Mesendoderm (in vitro differentiated cells): ENCODE measurements around the gene C6orf163.

Experiments
- DNase-seq: peaks from one replicate; pipeline ENCODE4 v3.0.0; 2013
- H2AK5ac ChIP-seq: 2 replicates; pipeline ENCODE4 v1.6.1; 2013; ENCODE audit warnings: low read length, inconsistent platforms
- H2BK120ac ChIP-seq: 2 replicates; pipeline ENCODE4 v1.6.1; 2013; ENCODE audit warnings: low read depth, mild to moderate bottlenecking, low read length, moderate library complexity, mixed read lengths
- H2BK15ac ChIP-seq: replicated peaks from 2 replicates; pipeline ENCODE4 v1.6.1; 2013; ENCODE audit warnings: low read depth, mild to moderate bottlenecking, moderate library complexity
- H2BK5ac ChIP-seq: 2 replicates; pipeline ENCODE4 v1.6.1; 2013; ENCODE audit warnings: low read length, inconsistent platforms
- H3K18ac ChIP-seq: 2 replicates; pipeline ENCODE4 v1.6.1; 2013; ENCODE audit warnings: mild to moderate bottlenecking, low read length, mixed read lengths
- H3K23ac ChIP-seq: one replicate; pipeline ENCODE4 v1.6.1; 2013; ENCODE audit warnings: low read length
- H3K27ac ChIP-seq: 2 replicates; pipeline ENCODE4 v1.5.1; 2013; ENCODE audit warnings: low read depth, mild to moderate bottlenecking, inconsistent platforms, low read length, moderate library complexity
- H3K27me3 ChIP-seq: 2 replicates; pipeline ENCODE4 v1.6.1; 2013; ENCODE audit warnings: low read length, control low read depth, mild to moderate bottlenecking, inconsistent platforms; ENCODE audit not compliant: insufficient read depth, poor library complexity
- H3K36me3 ChIP-seq: 2 replicates; pipeline ENCODE4 v1.6.1; 2013; ENCODE audit warnings: low read length, inconsistent platforms; ENCODE audit not compliant: control insufficient read depth, insufficient read depth
- H3K4ac ChIP-seq: one replicate; pipeline ENCODE4 v1.6.1; 2013; ENCODE audit warnings: low read depth, mild to moderate bottlenecking, low read length, moderate library complexity
- H3K4me1 ChIP-seq: 2 replicates; pipeline ENCODE4 v1.6.1; 2013; ENCODE audit warnings: low read depth, low read length, inconsistent platforms; ENCODE audit not compliant: control insufficient read depth
- H3K4me2 ChIP-seq: 2 replicates; pipeline ENCODE4 v1.6.1; 2013; ENCODE audit warnings: low read length
- H3K4me3 ChIP-seq: 2 replicates; pipeline ENCODE4 v1.5.1; 2013; ENCODE audit warnings: mild to moderate bottlenecking, low read length
- H3K56ac ChIP-seq: one replicate; pipeline ENCODE4 v1.6.1; 2013; ENCODE audit warnings: low read length
- H3K79me1 ChIP-seq: 2 replicates; pipeline ENCODE4 v1.6.1; 2013; ENCODE audit warnings: low read length, inconsistent platforms
- H3K79me2 ChIP-seq: 2 replicates; pipeline ENCODE4 v1.6.1; 2013; ENCODE audit warnings: mild to moderate bottlenecking, low read length; ENCODE audit not compliant: control insufficient read depth, insufficient read depth
- H3K9ac ChIP-seq: 2 replicates; pipeline ENCODE4 v1.6.1; 2013; ENCODE audit warnings: low read length, inconsistent platforms
- H4K5ac ChIP-seq: one replicate; pipeline ENCODE4 v1.6.1; 2013; ENCODE audit warnings: low read length
- H4K8ac ChIP-seq: one replicate; pipeline ENCODE4 v1.6.1; 2013; ENCODE audit warnings: low read depth, mild to moderate bottlenecking, control low read depth, low read length, moderate library complexity
- WGBS: extraction: QIAGEN DNeasy Blood & Tissue Kit; methylation state at CpG from one replicate; pipeline ENCODE4 v1.1.7; 2013; ENCODE audit warnings: low lambda C conversion rate, missing lambda C conversion rate; ENCODE audit not compliant: insufficient coverage; ENCODE audit errors: extremely low coverage; 5-methylcytosine and 5-hydroxymethylcytosine counted together

C6orf163 gene

DNA sequence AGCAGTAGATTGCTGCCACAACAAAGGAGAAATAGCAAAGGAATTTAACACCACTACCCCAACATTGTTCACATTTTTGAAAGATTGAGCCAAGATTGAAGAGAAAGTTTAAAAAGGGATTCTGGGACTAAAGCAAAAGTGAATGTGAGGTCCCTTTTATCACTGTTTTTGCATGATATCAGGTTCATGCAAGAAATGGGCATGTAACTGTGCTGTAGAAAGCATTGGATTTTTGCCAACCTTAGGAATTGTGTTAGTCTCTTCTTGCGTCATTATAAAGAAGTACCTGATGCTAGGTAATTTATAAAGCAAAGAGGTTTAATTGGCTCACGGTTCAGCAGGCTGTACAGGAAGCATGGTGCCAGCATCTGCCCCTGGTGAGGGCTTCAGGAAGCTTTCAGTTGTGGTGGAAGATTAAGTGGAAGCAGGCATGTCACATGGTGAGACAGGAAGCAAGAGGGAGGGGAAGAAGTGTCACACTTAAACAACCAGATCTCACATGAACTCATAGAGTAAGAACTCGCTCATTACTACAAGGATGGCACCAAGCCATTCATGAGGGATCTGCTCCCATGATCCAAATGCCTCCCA is 10.9 kb upstream of the C6orf163 start:
- Histone ChIP-seq H3K27ac (no peak overlapping the region), H2BK120ac (no peak overlapping the region), H3K23ac (no peak overlapping the region), H3K4me3 (no peak overlapping the region), H3K79me2 (no peaks in the 10 kb centered on the region), H3K79me1 (peaks cover 6% of the 10 kb centered on the region), H2AK5ac (no peak overlapping the region), H3K4ac (no peak overlapping the region), H4K8ac (no peak overlapping the region), H3K4me2 (no peak overlapping the region), H3K56ac (no peak overlapping the region), H3K9ac (no peak overlapping the region), H3K36me3 (no peaks in the 10 kb centered on the region), H3K18ac (no peak overlapping the region), H3K27me3 (no peaks in the 10 kb centered on the region), H2BK15ac (no peak overlapping the region), H3K4me1 (peaks cover 13% of the 10 kb centered on the region), H2BK5ac (no peak overlapping the region), H4K5ac (no peak overlapping the region)
- WGBS: no CpG with 5 or more reads among the region's 3 CpGs
- peak; percentile 56 for DNase-seq

DNA sequence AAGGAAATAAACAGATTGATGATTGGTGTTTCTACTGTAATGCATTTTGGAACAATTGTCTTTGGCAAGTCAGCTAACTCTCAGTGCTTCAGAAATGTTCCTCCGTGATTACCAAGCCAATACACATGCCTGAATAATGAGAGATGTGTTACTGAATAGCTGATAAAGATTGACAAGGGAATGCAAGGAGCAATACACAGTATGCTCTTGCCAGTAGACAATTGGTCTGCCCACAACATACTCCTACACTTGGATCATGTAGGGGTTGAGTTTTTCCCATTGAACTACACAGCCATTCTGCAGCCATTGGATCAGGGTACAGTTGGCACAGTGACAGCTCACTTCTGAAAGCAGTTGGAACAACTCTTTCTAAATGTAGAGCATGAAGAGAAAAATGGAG is 9.9 kb upstream of the C6orf163 start:
- no CpG with 5 or more reads among the region's 1 CpG for WGBS

DNA sequence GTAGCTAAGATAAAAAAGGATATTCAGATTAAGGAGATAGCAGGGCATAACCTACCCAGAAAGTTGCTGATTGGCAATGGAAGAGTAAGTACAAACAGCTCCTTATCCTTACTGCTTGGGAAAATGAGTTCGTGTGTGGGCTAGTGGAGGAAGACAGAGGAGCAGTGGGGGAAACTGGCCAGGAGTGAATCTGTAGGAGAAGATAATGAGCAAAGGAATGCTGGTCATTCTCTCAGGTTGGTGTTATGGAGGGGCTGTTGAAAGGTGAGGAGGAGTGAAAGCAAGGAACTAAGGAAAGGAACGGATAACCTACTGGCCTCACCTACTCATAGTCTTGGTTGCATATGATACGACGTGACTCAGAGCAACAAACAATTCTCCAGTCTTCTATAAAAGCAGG is 8.2 kb upstream of the C6orf163 start:
- no peak overlapping the region for H3K4me3 ChIP-seq
- H3K9ac ChIP-seq: no peak overlapping the region
- H3K23ac ChIP-seq: no peak overlapping the region
- H3K79me1 ChIP-seq: peaks cover 6% of the 10 kb centered on the region
- peak; percentile 71 for DNase-seq
- H4K8ac ChIP-seq: no peak overlapping the region
- H3K27me3 ChIP-seq: no peaks in the 10 kb centered on the region
- peaks cover 13% of the 10 kb centered on the region for H3K4me1 ChIP-seq
- H3K18ac ChIP-seq: no peak overlapping the region
- no peak overlapping the region for H4K5ac ChIP-seq
- no CpG with 5 or more reads among the region's 4 CpGs for WGBS
- no peak overlapping the region for H3K4me2 ChIP-seq
- H3K56ac ChIP-seq: no peak overlapping the region
- no peak overlapping the region for H2BK5ac ChIP-seq
- H2BK120ac ChIP-seq: no peak overlapping the region
- no peak overlapping the region for H2AK5ac ChIP-seq
- H3K79me2 ChIP-seq: no peaks in the 10 kb centered on the region
- H3K27ac ChIP-seq: no peak overlapping the region
- H3K4ac ChIP-seq: no peak overlapping the region
- no peak overlapping the region for H2BK15ac ChIP-seq
- no peaks in the 10 kb centered on the region for H3K36me3 ChIP-seq

More for the DNA sequence above, 9.9 kb upstream of the C6orf163 start:
- Histone ChIP-seq H3K4me3 (no peak overlapping the region), H3K4me1 (peaks cover 13% of the 10 kb centered on the region), H2BK15ac (no peak overlapping the region), H3K9ac (no peak overlapping the region), H2BK5ac (no peak overlapping the region), H3K18ac (no peak overlapping the region), H3K4ac (no peak overlapping the region), H3K79me2 (no peaks in the 10 kb centered on the region), H3K4me2 (no peak overlapping the region), H4K8ac (no peak overlapping the region), H2AK5ac (no peak overlapping the region), H3K36me3 (no peaks in the 10 kb centered on the region), H3K27me3 (no peaks in the 10 kb centered on the region), H2BK120ac (no peak overlapping the region), H3K79me1 (peaks cover 6% of the 10 kb centered on the region), H3K23ac (no peak overlapping the region), H3K27ac (no peak overlapping the region), H4K5ac (no peak overlapping the region), H3K56ac (no peak overlapping the region)
- peak; percentile 67 for DNase-seq

DNA sequence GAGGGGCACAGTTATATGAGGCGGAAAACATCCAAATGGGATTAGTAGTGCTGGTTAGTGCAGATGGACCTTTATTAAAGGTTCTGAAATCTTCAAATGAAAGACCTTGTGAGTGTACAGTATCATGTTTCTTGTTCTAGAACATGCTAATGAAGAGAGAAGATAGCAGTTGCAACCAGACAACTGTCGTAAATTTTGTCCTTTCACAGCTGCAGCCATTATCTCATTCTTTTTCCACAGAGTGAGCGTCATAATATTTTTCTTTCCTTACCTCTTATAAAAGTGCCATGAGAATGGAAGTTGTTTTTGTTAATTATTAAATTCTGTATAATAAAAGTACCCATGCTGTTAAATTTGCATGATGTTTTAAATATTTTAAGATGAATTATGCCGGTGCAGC is 4.4 kb upstream of the C6orf163 start:
- H3K18ac ChIP-seq: no peak overlapping the region
- no peak for DNase-seq
- H3K4me3 ChIP-seq: no peak overlapping the region
- no peak overlapping the region for H3K23ac ChIP-seq
- H3K56ac ChIP-seq: no peak overlapping the region
- WGBS: no CpG with 5 or more reads among the region's 4 CpGs
- no peak overlapping the region for H3K27ac ChIP-seq
- H4K5ac ChIP-seq: no peak overlapping the region
- no peak overlapping the region for H2BK5ac ChIP-seq
- no peak overlapping the region for H2BK120ac ChIP-seq
- H3K79me2 ChIP-seq: no peaks in the 10 kb centered on the region
- H4K8ac ChIP-seq: no peak overlapping the region
- H3K9ac ChIP-seq: no peak overlapping the region
- H2BK15ac ChIP-seq: no peak overlapping the region
- peaks cover 1% of the 10 kb centered on the region for H3K79me1 ChIP-seq
- H3K4me2 ChIP-seq: no peak overlapping the region
- H3K27me3 ChIP-seq: no peaks in the 10 kb centered on the region
- peaks cover 3% of the 10 kb centered on the region for H3K4me1 ChIP-seq
- no peaks in the 10 kb centered on the region for H3K36me3 ChIP-seq
- no peak overlapping the region for H2AK5ac ChIP-seq
- no peak overlapping the region for H3K4ac ChIP-seq

DNA sequence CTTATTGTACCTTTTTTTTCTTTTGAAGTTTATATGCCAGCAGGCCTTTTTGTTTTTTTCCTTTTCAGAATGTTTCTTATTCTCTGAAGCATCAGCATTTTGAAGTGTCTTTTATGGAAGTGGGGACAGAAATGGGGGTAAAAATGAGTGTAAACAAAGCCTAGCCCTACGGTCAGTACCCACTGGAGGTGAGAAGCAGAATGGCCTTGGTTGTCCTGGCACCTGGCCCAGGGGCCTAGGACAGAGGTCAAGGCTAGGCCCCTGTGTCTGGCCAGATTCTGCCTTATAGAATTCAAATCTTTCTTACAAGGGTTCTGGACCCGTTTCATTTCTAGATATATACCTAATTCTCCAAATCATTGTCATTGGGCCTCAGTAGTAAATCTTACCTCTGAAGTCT is 3.5 kb upstream of the C6orf163 start:
- no peak for DNase-seq
- H3K36me3 ChIP-seq: no peaks in the 10 kb centered on the region
- H3K4me2 ChIP-seq: no peak overlapping the region
- no peak overlapping the region for H3K4ac ChIP-seq
- no peak overlapping the region for H3K56ac ChIP-seq
- H2BK5ac ChIP-seq: no peak overlapping the region
- no peak overlapping the region for H3K27ac ChIP-seq
- H3K27me3 ChIP-seq: no peaks in the 10 kb centered on the region
- peaks cover 3% of the 10 kb centered on the region for H3K4me1 ChIP-seq
- H3K23ac ChIP-seq: no peak overlapping the region
- no peak overlapping the region for H3K9ac ChIP-seq
- H3K79me1 ChIP-seq: peaks cover 1% of the 10 kb centered on the region
- H4K8ac ChIP-seq: no peak overlapping the region
- no peak overlapping the region for H3K18ac ChIP-seq
- no peak overlapping the region for H2BK15ac ChIP-seq
- no peak overlapping the region for H3K4me3 ChIP-seq
- no peak overlapping the region for H4K5ac ChIP-seq
- H2BK120ac ChIP-seq: no peak overlapping the region
- H3K79me2 ChIP-seq: no peaks in the 10 kb centered on the region
- H2AK5ac ChIP-seq: no peak overlapping the region
- WGBS: no CpG with 5 or more reads among the region's 2 CpGs

DNA sequence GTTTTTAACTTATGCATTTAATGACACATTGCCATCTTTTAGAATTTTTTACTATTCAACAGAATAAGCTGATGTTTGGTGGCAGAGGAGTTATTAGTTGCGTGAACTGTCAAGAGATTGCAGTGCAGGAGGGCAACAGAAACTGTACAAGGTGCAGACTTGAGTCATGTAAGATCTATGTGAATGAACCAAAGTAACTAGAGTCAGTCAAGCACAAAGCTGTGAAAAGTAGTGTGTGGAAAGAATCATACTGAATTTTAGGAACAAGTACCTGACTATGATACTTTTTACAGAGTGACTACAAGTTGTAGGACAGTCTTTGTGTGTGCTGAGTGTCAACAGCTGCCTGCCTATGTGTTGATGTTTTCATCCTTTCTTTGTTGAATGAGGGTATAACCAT is 2.7 kb upstream of the C6orf163 start:
- H3K4me3 ChIP-seq: no peak overlapping the region
- WGBS: no CpG with 5 or more reads among the region's 1 CpG
- no peak overlapping the region for H4K5ac ChIP-seq
- no peak for DNase-seq
- no peak overlapping the region for H2BK120ac ChIP-seq
- H2BK15ac ChIP-seq: no peak overlapping the region
- no peaks in the 10 kb centered on the region for H3K27me3 ChIP-seq
- no peak overlapping the region for H2AK5ac ChIP-seq
- no peak overlapping the region for H3K9ac ChIP-seq
- H4K8ac ChIP-seq: no peak overlapping the region
- H3K4me2 ChIP-seq: no peak overlapping the region
- H3K4ac ChIP-seq: no peak overlapping the region
- H3K79me2 ChIP-seq: no peaks in the 10 kb centered on the region
- H3K56ac ChIP-seq: no peak overlapping the region
- H3K79me1 ChIP-seq: peaks cover 1% of the 10 kb centered on the region
- H3K23ac ChIP-seq: no peak overlapping the region
- H3K4me1 ChIP-seq: no peaks in the 10 kb centered on the region
- H3K18ac ChIP-seq: no peak overlapping the region
- no peak overlapping the region for H2BK5ac ChIP-seq
- H3K27ac ChIP-seq: no peak overlapping the region
- H3K36me3 ChIP-seq: no peaks in the 10 kb centered on the region
